Nucleus accumbens (tissue), 56 donors: ENCODE results near the gene RIC8A.
"Not testable (repeated sequence)": the region's sequence is repeated elsewhere in the genome, so short reads cannot be mapped to it uniquely, and the experiment has no call there.

Source experiments
- DNase-seq, 56 donors: peaks; one replicate each; lab custom pipeline; 2025; lab: John Stamatoyannopoulos, UW

RIC8A gene

GRCh38 chr11:236774-237767, 29.6 kb downstream of the RIC8A start, which contains the start of gene PSMD13:
Gene PSMD13 (plus strand): TSS chr11:236976. CDS start chr11:237050, 74 bp downstream.
- DNase-seq: peak in 54 of 56 donors; percentile 28 to 89 (median 78)

- not testable (repeated sequence) for DNase-seq
Measured at GRCh38 chr11:238346-238745, 30.8 kb downstream of the RIC8A start.

- no peak for DNase-seq
Measured at GRCh38 chr11:240315-240714, 32.8 kb downstream of the RIC8A start.

- DNase-seq: no peak
Measured at GRCh38 chr11:241634-242033, 34.1 kb downstream of the RIC8A start.

GRCh38 chr11:244376-244775, 36.9 kb downstream of the RIC8A start:
- no peak for DNase-seq

GRCh38 chr11:249062-249461, 41.6 kb downstream of the RIC8A start:
- no peak for DNase-seq

GRCh38 chr11:250274-250673, 42.8 kb downstream of the RIC8A start:
- no peak for DNase-seq

- DNase-seq: peak in 14 of 56 donors; percentile 5 to 60 (median 22)
Measured at GRCh38 chr11:250740-251299, 43.3 kb downstream of the RIC8A start.

GRCh38 chr11:251550-251949, 44.0 kb downstream of the RIC8A start:
- no peak for DNase-seq

- no peak for DNase-seq
Measured at GRCh38 chr11:252666-253065, 45.2 kb downstream of the RIC8A start.

- no peak for DNase-seq
Measured at GRCh38 chr11:253160-253885, 45.8 kb downstream of the RIC8A start.

GRCh38 chr11:253886-254270, 46.4 kb downstream of the RIC8A start:
- no peak for DNase-seq

- no peak for DNase-seq
Measured at GRCh38 chr11:255176-255575, 47.7 kb downstream of the RIC8A start.

- no peak for DNase-seq
Measured at GRCh38 chr11:255816-256215, 48.3 kb downstream of the RIC8A start.

- no peak for DNase-seq
Measured at GRCh38 chr11:256952-257737, 49.6 kb downstream of the RIC8A start.

- no peak for DNase-seq
Measured at GRCh38 chr11:257766-258493, 50.4 kb downstream of the RIC8A start.

GRCh38 chr11:259413-259812, 51.9 kb downstream of the RIC8A start:
- DNase-seq: no peak

GRCh38 chr11:261624-262023, 54.1 kb downstream of the RIC8A start:
- no peak for DNase-seq
